Stomach (tissue), 9 donors: ENCODE data around the gene ZNF646. TPM values are rescaled to one million over a fixed set of nuclear protein-coding genes. Genes with fewer than 3 reads are reported as not detected.

Experiments
- DNase-seq, 2 donors: peaks; one replicate each; pipeline versions ENCODE4 v3.0.0 to v3.0.0-alpha.2; 2013 to 2019
- H3K27ac ChIP-seq, 5 donors: fragments of 200-600 bp in 4 of 5; sonication (generic) in 4 of 5; one replicate each; pipeline ENCODE4 v1.5.1; 2013 to 2019; ENCODE audit warnings: mild to moderate bottlenecking in 1 of 5, moderate library complexity in 1 of 5
- H3K27me3 ChIP-seq, 3 donors: fragments of 200-600 bp; sonication (generic); one replicate each; pipeline ENCODE4 v1.5.1; 2017 to 2019; ENCODE audit warnings: mixed run types in 1 of 3
- H3K36me3 ChIP-seq, 4 donors: fragments of 200-600 bp; sonication (generic); 1 replicate in 3 of 4; 2 replicates in 1 of 4; pipeline ENCODE4 v1.5.1; 2016 to 2019
- H3K4me1 ChIP-seq, 4 donors: fragments of 200-600 bp; sonication (generic); one replicate each; pipeline ENCODE4 v1.5.1; 2016 to 2019
- H3K4me3 ChIP-seq, 4 donors: fragments of 200-600 bp; sonication (generic) in 3 of 4; one replicate each; pipeline ENCODE4 v1.5.1; 2016 to 2019; ENCODE audit warnings: mild to moderate bottlenecking in 1 of 4
- H3K9me3 ChIP-seq, 4 donors: fragments of 200-600 bp; sonication (generic); one replicate each; pipeline ENCODE4 v1.5.1; 2016 to 2019
- CTCF ChIP-seq, 7 experiments: fragments of 450-650 bp in 4 of 7; fragments of 200-600 bp in 3 of 7; sonication (generic) in 3 of 7; IDR thresholded peaks; one replicate each; pipeline ENCODE4 v1.5.1; 2016 to 2019; ENCODE audit warnings: antibody characterized with exemption in 7 of 7, control low read depth in 2 of 7, mild to moderate bottlenecking in 1 of 7
- EP300 ChIP-seq: sonication (generic); formaldehyde crosslinking; IDR thresholded peaks from one replicate; pipeline ENCODE4 v1.6.1; 2017; ENCODE audit warnings: antibody characterized with exemption
- POLR2A ChIP-seq, 4 donors: fragments of 450-650 bp; IDR thresholded peaks; one replicate each; pipeline ENCODE4 v1.6.1; 2016; ENCODE audit warnings: antibody characterized with exemption in 4 of 4, control low read depth in 2 of 4, mild to moderate bottlenecking in 1 of 4, moderate library complexity in 1 of 4
- POLR2AphosphoS5 ChIP-seq, 3 donors: sonication (generic); formaldehyde crosslinking; IDR thresholded peaks; one replicate each; pipeline ENCODE4 v1.6.1; 2016; ENCODE audit warnings: antibody characterized with exemption in 3 of 3
- WGBS, 5 donors: extraction: QIAGEN DNeasy Blood & Tissue Kit in 3 of 5; methylation state at CpG; one replicate each; pipeline versions ENCODE4 v1.1.5 to v1.1.7; 2013 to 2018; 5-methylcytosine and 5-hydroxymethylcytosine counted together
- intact Hi-C: fragments of 100-400 bp; cut with DNase I; formaldehyde crosslinking; loops from one replicate; pipeline ENCODE4 v1.15.1; 2023; ENCODE audit warnings: low total_unique reads
- polyA plus RNA-seq, 3 donors: library from polyadenylated mRNA; stranded (reverse); fragments of 200-250 nt; gene quantifications; one replicate each; pipeline ENCODE4 v1.2.3, GENCODE V29; 2013
- total RNA-seq, 5 donors: library from RNA; depleted of rRNA; stranded (reverse); fragments of >200 nt; gene quantifications; one replicate each; pipeline versions ENCODE4 v1.1.0 to v1.2.3, GENCODE V29; 2014 to 2016
- donor health status: healthy with polysubstance abuse.
- donor health status: Bipolar disorder and iron deficiency.
- donor health status: healthy.

The ZNF646 gene
- total and polyA plus RNA-seq, 8 donors: 2.1 to 13.4 (median 7.7) TPM

DNA sequence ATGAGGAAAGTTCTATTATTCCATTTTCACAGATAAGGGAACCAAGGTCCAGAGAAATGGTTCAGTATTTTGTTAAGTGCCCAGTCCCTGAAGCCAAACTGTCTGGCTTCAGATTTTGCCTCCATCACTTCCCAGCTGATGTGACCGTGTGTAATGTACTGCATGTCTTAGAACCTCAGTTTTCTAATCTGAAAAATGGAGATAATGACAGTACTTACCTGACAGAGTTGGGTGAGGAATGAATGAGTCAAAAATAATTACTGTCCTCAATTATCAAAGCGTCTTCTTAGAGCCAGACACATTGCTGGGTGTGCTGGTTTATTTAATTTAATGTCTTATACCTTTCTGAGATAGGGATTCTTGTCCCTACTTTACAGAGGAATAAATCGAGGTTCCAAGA is 6.9 kb upstream of the ZNF646 start:
- Histone ChIP-seq H3K36me3 (peaks cover under 1 to 19% (median 17%) of the 10 kb centered on the region in 4 donors), H3K4me1 (peaks cover 15 to 45% (median 26%) of the 10 kb centered on the region in 4 donors), H3K9me3 (no peaks in the 10 kb centered on the region), H3K27ac (no peak overlapping the region), H3K4me3 (no peak overlapping the region), H3K27me3 (no peaks in the 10 kb centered on the region)
- no peak for DNase-seq
- intact Hi-C loops: no loop called here
- WGBS, 5 donors: 92 to 98% (median 94%) methylated on average over 3 of the region's 3 CpGs
- TF ChIP-seq CTCF (IDR thresholded peaks at IDR 0.05) (no peak), EP300 (no peak), POLR2A (IDR thresholded peaks at IDR 0.05) (no peak), POLR2AphosphoS5 (IDR thresholded peaks at IDR 0.05) (no peak)

DNA sequence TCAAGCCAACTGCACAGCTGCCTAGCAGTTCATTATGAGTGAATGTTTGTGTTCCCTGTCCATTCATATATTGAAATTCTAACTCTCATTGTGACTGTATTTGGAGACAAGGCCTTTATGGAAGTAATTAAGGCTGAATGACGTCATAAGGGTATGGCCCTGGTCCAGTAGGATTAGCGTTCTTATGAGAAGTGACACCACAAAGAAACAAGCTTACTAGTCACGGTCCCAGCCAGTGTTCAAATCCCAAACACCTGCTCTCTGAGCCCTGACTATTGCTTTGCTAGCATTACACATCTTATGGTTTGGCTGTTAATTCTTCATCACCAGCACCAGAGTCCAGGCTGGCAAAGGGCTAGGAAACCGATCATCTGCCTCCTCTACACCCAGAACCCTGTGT is 2.4 kb upstream of the ZNF646 start:
- H3K36me3 ChIP-seq: peaks cover 8 to 10% (median 9%) of the 10 kb centered on the region in 4 donors
- intact Hi-C loops: no loop called here
- H3K27me3 ChIP-seq: no peaks in the 10 kb centered on the region
- WGBS, 5 donors: 31 to 42% (median 35%) methylated on average over 4 of the region's 4 CpGs
- peaks cover 22 to 43% (median 37%) of the 10 kb centered on the region in 4 donors for H3K4me1 ChIP-seq
- TF ChIP-seq CTCF (IDR thresholded peaks at IDR 0.05): no peak
- TF ChIP-seq POLR2A (IDR thresholded peaks at IDR 0.05): no peak
- no peak for TF ChIP-seq POLR2AphosphoS5 (IDR thresholded peaks at IDR 0.05)
- no peak for TF ChIP-seq EP300
- H3K4me3 ChIP-seq: peak overlapping the region in 3 of 4 donors; percentile 92 to 97 (median 92)
- peak overlapping the region in 4 of 5 donors; percentile 86 to 99 (median 97) for H3K27ac ChIP-seq
- peak in 1 of 2 donors; percentile 38 for DNase-seq
- H3K9me3 ChIP-seq: no peaks in the 10 kb centered on the region

- Histone ChIP-seq H3K9me3 (no peaks in the 10 kb centered on the region), H3K27me3 (no peaks in the 10 kb centered on the region), H3K4me3 (peak overlapping the region; percentile 92 to 98 (median 94)), H3K36me3 (peaks cover 16 to 17% (median 16%) of the 10 kb centered on the region in 4 donors), H3K27ac (peak overlapping the region; percentile 86 to 99 (median 97)), H3K4me1 (peaks cover 22 to 43% (median 37%) of the 10 kb centered on the region in 4 donors)
- peak in 1 of 2 donors; percentile 47 for DNase-seq
- intact Hi-C loops: no loop called here
- no peak for TF ChIP-seq CTCF (IDR thresholded peaks at IDR 0.05)
- no peak for TF ChIP-seq POLR2A (IDR thresholded peaks at IDR 0.05)
- no peak for TF ChIP-seq EP300
- no peak for TF ChIP-seq POLR2AphosphoS5 (IDR thresholded peaks at IDR 0.05)
- 1 to 2% (median 1%) methylated on average over 27 of the region's 27 CpGs for WGBS, 5 donors
Observed at GRCh38 chr16:31072540-31073141, 1.6 kb upstream of the ZNF646 start.

DNA sequence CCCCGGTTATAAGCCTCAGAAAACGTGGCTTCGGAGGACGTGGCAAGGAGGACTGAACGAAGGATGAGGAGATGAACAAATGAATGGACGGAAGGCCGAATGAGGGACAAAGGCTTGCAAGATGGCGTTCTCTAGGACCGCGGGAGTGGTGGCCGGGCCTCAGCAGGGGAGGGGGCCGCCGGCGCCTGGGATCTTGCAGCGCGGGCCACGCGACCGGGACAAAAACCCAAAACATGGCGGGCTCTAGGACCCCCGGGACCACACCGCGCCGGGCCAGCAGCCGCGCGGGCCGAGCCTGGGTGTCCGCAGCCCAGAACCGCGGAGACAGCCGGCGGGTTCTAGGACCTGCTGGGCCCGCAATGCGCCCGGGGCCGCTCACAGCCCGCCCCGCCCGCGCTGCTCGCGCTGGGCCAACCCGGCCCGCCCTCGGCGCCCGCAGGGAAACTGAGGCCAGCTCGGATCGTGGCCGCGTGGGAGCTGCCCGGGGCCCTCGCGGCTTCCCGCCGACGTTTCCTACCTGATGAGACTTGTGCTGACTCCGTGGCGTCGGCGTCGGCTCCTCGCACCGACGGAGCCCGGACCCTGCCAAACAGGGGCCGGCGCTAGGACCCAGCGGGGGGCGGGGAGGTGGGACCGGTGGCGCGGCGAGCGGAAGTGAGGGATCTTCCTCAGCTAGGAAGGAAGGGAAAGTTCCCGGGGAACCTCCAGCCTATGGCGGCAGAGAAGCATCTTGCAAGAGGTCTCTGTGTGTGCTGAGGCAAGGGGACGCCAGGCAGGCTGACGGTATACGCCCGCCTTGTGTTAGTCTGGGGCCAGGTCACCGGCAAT is 866 bp upstream of the ZNF646 start:
- TF ChIP-seq POLR2AphosphoS5 (IDR thresholded peaks at IDR 0.05) (peak; percentile 43 to 72 (median 58)), POLR2A (IDR thresholded peaks at IDR 0.05) (no peak), CTCF (IDR thresholded peaks at IDR 0.05) (peak in 1 of 7 experiments; percentile 7), EP300 (no peak)
- peak overlapping the region; percentile 86 to 99 (median 97) for H3K27ac ChIP-seq
- no peaks in the 10 kb centered on the region for H3K27me3 ChIP-seq
- peak; percentile 92 to 97 for DNase-seq
- peak overlapping the region; percentile 92 to 98 (median 94) for H3K4me3 ChIP-seq
- peaks cover 23 to 25% (median 24%) of the 10 kb centered on the region in 4 donors for H3K36me3 ChIP-seq
- H3K4me1 ChIP-seq: peaks cover 22 to 43% (median 37%) of the 10 kb centered on the region in 4 donors
- no peaks in the 10 kb centered on the region for H3K9me3 ChIP-seq
- intact Hi-C loops: no loop called here
- 0 to 1% (median 0%) methylated on average over 43 to 83 of the region's 83 CpGs for WGBS, 5 donors
